Muscle layer of colon (tissue), 2 donors: ENCODE results near the gene KCP.
A peak's percentile ranks its signal among the peaks of the same experiment; 100 is the strongest.
"Not testable (repeated sequence)": the region's sequence is repeated elsewhere in the genome, so short reads cannot be mapped to it uniquely, and the experiment has no call there.

Experiments
- H3K27ac ChIP-seq: one replicate; pipeline ENCODE4 v1.7.0; 2013; ENCODE audit warnings: low read depth, mild to moderate bottlenecking, low read length, moderate library complexity
- H3K27me3 ChIP-seq, 2 donors: one replicate each; pipeline ENCODE4 v1.7.0; 2013; ENCODE audit warnings: low read length in 2 of 2, mild to moderate bottlenecking in 2 of 2; ENCODE audit not compliant: insufficient read depth in 2 of 2, control insufficient read depth in 1 of 2
- H3K36me3 ChIP-seq: one replicate; pipeline ENCODE4 v1.7.0; 2013; ENCODE audit warnings: mild to moderate bottlenecking, low read length; ENCODE audit not compliant: insufficient read depth
- H3K4me1 ChIP-seq: one replicate; pipeline ENCODE4 v1.7.0; 2013; ENCODE audit warnings: mild to moderate bottlenecking, low read length; ENCODE audit not compliant: insufficient read depth
- H3K4me3 ChIP-seq, 2 donors: one replicate each; pipeline ENCODE4 v1.7.0; 2013; ENCODE audit warnings: low read length in 2 of 2, low read depth in 1 of 2, mild to moderate bottlenecking in 1 of 2, moderate library complexity in 1 of 2
- H3K9ac ChIP-seq: one replicate; pipeline ENCODE4 v1.7.0; 2013; ENCODE audit warnings: low read length
- H3K9me3 ChIP-seq: one replicate; pipeline ENCODE4 v1.7.0; 2013; ENCODE audit warnings: mild to moderate bottlenecking, low read length
- donor health status: abdominal sarcoma.
- donor health status: Adenocarcinoma of cecum.

KCP gene

GRCh38 chr7:128945668-128946366, 35.3 kb upstream of the KCP start:
- Histone ChIP-seq H3K9ac (no peak overlapping the region), H3K36me3 (no peaks in the 10 kb centered on the region), H3K4me3 (no peak overlapping the region), H3K9me3 (no peaks in the 10 kb centered on the region), H3K4me1 (no peaks in the 10 kb centered on the region), H3K27ac (no peak overlapping the region), H3K27me3 (peaks cover 0 to 7% of the 10 kb centered on the region in 2 donors)

- no peaks in the 10 kb centered on the region for H3K36me3 ChIP-seq
- H3K9ac ChIP-seq: no peak overlapping the region
Measured at GRCh38 chr7:128944487-128945236, 34.2 kb upstream of the KCP start.

GRCh38 chr7:128943251-128943650, 32.7 kb upstream of the KCP start:
- not testable (repeated sequence) for H3K9me3 ChIP-seq, H3K4me3 ChIP-seq, H3K9ac ChIP-seq, H3K27ac ChIP-seq, H3K4me1 ChIP-seq, H3K36me3 ChIP-seq
- peaks cover 0 to 19% of the 10 kb centered on the region in 2 donors for H3K27me3 ChIP-seq

More at GRCh38 chr7:128944487-128945236, 34.2 kb upstream of the KCP start:
- Histone ChIP-seq H3K27ac (no peak overlapping the region), H3K27me3 (peaks cover 0 to 7% of the 10 kb centered on the region in 2 donors), H3K9me3 (no peaks in the 10 kb centered on the region), H3K4me3 (no peak overlapping the region), H3K4me1 (no peaks in the 10 kb centered on the region)

DNA sequence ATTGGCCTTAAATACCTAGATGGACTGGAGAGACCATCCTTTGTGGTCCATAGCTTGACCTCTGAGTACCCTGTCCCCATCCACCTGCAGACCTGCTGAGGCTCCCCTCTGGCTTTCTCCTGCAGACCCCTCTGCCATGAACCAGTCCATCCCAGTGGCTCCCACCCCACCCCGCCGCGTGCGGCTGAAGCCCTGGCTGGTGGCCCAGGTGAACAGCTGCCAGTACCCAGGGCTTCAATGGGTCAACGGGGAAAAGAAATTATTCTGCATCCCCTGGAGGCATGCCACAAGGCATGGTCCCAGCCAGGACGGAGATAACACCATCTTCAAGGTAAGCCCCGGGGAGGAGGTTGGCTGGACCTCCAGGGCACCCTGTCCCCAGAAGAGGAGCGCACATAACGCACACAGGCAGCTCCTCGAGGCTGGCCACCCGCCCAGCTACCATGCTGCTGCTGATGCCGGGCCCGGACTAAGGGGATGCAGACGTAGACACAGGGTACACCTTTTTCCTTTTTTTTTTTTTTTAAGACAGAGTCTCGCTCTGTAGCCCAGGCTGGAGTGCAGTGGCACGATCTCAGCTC, 31.5 kb upstream of the KCP start:
- no peak overlapping the region for H3K9ac ChIP-seq
- H3K9me3 ChIP-seq: no peaks in the 10 kb centered on the region
- no peaks in the 10 kb centered on the region for H3K36me3 ChIP-seq
- H3K27me3 ChIP-seq: peaks cover 0 to 27% of the 10 kb centered on the region in 2 donors
- no peaks in the 10 kb centered on the region for H3K4me1 ChIP-seq
- no peak overlapping the region for H3K4me3 ChIP-seq
- no peak overlapping the region for H3K27ac ChIP-seq

GRCh38 chr7:128941323-128941890, 30.9 kb upstream of the KCP start:
- peaks cover 0 to 30% of the 10 kb centered on the region in 2 donors for H3K27me3 ChIP-seq
- H3K36me3 ChIP-seq: no peaks in the 10 kb centered on the region
- H3K4me1 ChIP-seq: no peaks in the 10 kb centered on the region
- H3K9me3 ChIP-seq: no peaks in the 10 kb centered on the region
- no peak overlapping the region for H3K4me3 ChIP-seq
- no peak overlapping the region for H3K27ac ChIP-seq
- no peak overlapping the region for H3K9ac ChIP-seq

- H3K27ac ChIP-seq: no peak overlapping the region
- peaks cover 0 to 30% of the 10 kb centered on the region in 2 donors for H3K27me3 ChIP-seq
- H3K9me3 ChIP-seq: no peaks in the 10 kb centered on the region
- no peak overlapping the region for H3K4me3 ChIP-seq
- no peak overlapping the region for H3K9ac ChIP-seq
- H3K36me3 ChIP-seq: no peaks in the 10 kb centered on the region
- no peaks in the 10 kb centered on the region for H3K4me1 ChIP-seq
Measured at GRCh38 chr7:128940494-128941322, 30.2 kb upstream of the KCP start.

DNA sequence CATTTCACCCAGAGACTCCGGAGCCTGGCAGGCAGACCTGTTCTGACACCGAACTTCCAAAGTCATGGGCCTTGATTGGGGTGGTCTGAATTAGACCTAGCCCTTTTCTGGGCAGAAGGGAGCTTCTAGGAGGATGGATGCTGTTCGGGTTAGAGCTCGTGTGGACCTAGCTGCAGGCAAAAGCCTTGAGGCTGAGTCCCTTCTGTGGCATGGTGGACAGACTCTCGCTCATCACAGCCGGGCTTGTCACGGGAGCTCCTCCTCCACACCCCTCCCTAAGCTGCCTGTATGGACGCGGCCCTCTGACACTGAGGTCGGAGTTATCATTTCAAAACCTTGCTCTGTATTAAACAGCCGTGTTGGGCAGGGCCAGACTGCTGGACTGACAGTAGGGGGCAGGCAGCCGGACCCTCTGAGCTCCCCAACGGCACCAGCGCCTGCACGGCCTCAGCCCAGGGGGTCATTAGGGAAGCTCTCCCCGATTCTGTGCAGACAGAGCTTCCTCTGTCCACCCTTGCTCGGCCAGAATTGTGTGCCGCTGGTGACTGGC, 29.4 kb upstream of the KCP start:
- no peak overlapping the region for H3K9ac ChIP-seq
- no peaks in the 10 kb centered on the region for H3K4me1 ChIP-seq
- no peaks in the 10 kb centered on the region for H3K36me3 ChIP-seq
- H3K4me3 ChIP-seq: no peak overlapping the region
- peaks cover 0 to 30% of the 10 kb centered on the region in 2 donors for H3K27me3 ChIP-seq
- H3K9me3 ChIP-seq: no peaks in the 10 kb centered on the region
- no peak overlapping the region for H3K27ac ChIP-seq

GRCh38 chr7:128939075-128939860, 28.8 kb upstream of the KCP start:
- H3K4me3 ChIP-seq: no peak overlapping the region
- H3K27me3 ChIP-seq: peaks cover 0 to 30% of the 10 kb centered on the region in 2 donors
- H3K4me1 ChIP-seq: no peaks in the 10 kb centered on the region
- H3K36me3 ChIP-seq: no peaks in the 10 kb centered on the region
- no peak overlapping the region for H3K27ac ChIP-seq
- H3K9ac ChIP-seq: no peak overlapping the region
- no peaks in the 10 kb centered on the region for H3K9me3 ChIP-seq

GRCh38 chr7:128938544-128939074, 28.1 kb upstream of the KCP start:
- no peaks in the 10 kb centered on the region for H3K9me3 ChIP-seq
- no peak overlapping the region for H3K9ac ChIP-seq
- peak overlapping the region; percentile 55 to 64 for H3K4me3 ChIP-seq
- H3K27ac ChIP-seq: no peak overlapping the region
- no peaks in the 10 kb centered on the region for H3K36me3 ChIP-seq
- peaks cover 0 to 30% of the 10 kb centered on the region in 2 donors for H3K27me3 ChIP-seq
- no peaks in the 10 kb centered on the region for H3K4me1 ChIP-seq
